ENCODE measurements around the gene IFFO2. TPM values are rescaled to one million over a fixed set of nuclear protein-coding genes. Genes with fewer than 3 reads are reported as not detected.

IFFO2 gene
- total RNA-seq, 4 donors from 2014 or later, result 5.0 to 145 (median 13.6) TPM

DNA sequence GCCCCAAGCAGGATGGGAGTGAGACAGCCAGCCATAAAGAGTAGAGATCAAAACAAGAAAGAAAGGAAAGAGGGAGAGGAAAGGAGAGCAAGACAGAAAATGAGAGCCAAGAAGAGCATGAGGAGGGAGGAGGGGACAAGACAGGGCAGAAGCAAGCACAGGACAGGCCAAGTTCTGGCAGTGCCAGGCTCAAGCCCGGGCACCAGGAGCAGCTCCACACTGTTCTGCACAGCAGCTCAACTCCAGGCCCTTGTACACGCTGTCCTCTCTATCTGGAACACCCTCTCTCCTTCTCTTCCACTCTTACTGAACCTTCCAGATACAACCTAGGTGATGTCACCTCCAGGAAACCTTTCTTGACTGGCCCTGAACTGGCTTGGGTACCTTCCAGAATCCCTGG is 11.7 kb downstream of the IFFO2 start:
- intact Hi-C loops (cut with DNase I; ENCODE audit: low total_unique reads) (no loop called here), in situ Hi-C loops (cut with MboI; ENCODE audit: low pct_ligation_motif_present in 1 of 4, low pct_unique_long_range_greater_than_20kb in 1 of 4, low sequenced_read_pairs in 3 of 4) (no loop called here)
- H3K9me3 ChIP-seq, result no peaks in the 10 kb centered on the region
- no peaks in the 10 kb centered on the region for H3K27me3 ChIP-seq
- H3K27ac ChIP-seq, result peak overlapping the region; percentile 59 to 63 (median 62)
- no peaks in the 10 kb centered on the region for H3K36me3 ChIP-seq
- WGBS, 2 donors (ENCODE audit: low coverage in 1 of 2), result 20 to 63% methylated on average over 1 to 2 of the region's 2 CpGs
- no peak overlapping the region for H3K4me3 ChIP-seq
- peak in 1 of 3 donors; percentile 29 for TF ChIP-seq POLR2AphosphoS5 (IDR thresholded peaks at IDR 0.05)
- TF ChIP-seq POLR2A (IDR thresholded peaks at IDR 0.05), result no peak
- TF ChIP-seq, protein P1, sequence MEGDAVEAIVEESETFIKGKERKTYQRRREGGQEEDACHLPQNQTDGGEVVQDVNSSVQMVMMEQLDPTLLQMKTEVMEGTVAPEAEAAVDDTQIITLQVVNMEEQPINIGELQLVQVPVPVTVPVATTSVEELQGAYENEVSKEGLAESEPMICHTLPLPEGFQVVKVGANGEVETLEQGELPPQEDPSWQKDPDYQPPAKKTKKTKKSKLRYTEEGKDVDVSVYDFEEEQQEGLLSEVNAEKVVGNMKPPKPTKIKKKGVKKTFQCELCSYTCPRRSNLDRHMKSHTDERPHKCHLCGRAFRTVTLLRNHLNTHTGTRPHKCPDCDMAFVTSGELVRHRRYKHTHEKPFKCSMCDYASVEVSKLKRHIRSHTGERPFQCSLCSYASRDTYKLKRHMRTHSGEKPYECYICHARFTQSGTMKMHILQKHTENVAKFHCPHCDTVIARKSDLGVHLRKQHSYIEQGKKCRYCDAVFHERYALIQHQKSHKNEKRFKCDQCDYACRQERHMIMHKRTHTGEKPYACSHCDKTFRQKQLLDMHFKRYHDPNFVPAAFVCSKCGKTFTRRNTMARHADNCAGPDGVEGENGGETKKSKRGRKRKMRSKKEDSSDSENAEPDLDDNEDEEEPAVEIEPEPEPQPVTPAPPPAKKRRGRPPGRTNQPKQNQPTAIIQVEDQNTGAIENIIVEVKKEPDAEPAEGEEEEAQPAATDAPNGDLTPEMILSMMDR (IDR thresholded peaks at IDR 0.05), result no peak
- no peak for TF ChIP-seq EP300 (IDR thresholded peaks at IDR 0.05; ENCODE audit: low read depth)
- no peak for DNase-seq
- peaks cover 43 to 77% (median 58%) of the 10 kb centered on the region in 4 donors for H3K4me1 ChIP-seq

DNA sequence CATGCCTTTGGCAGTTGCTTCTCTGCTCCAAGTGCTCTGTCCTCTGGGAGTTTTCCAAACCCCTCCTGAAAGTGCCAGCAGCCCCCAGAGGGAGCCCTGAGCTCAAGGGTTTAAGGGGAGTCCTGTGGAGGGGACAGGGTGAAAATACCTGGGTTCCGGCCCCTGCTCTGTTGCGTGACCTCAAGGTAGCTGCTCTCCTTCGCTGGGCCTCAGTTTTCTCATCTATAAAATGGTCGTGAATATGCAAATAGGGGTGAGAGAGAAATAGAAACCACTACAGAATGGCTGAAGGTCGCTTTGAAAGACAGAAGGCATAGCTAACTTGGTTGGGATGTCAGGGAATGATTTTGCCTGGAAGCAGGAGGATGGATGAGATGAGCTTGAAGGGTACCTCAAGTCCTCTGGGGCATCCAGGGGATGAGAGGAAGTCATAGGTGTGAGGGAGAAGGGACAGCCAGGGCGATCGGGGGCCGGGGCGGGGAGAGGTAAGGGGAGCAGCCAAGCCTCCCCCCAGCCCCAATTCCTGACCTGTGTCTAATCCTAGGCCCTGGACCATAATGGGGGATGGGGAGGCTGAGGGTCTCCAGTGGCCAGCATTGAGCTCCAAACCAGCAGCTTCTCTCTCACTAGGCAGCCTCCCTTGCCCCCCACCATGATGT is 12.4 kb downstream of the IFFO2 start:
- H3K9me3 ChIP-seq, result no peaks in the 10 kb centered on the region
- peaks cover 45 to 77% (median 59%) of the 10 kb centered on the region in 4 donors for H3K4me1 ChIP-seq
- DNase-seq, result no peak
- in situ Hi-C loops (cut with MboI; ENCODE audit: low pct_ligation_motif_present in 1 of 4, low pct_unique_long_range_greater_than_20kb in 1 of 4, low sequenced_read_pairs in 3 of 4) (no loop called here), intact Hi-C loops (cut with DNase I; ENCODE audit: low total_unique reads) (no loop called here)
- no peak overlapping the region for H3K4me3 ChIP-seq
- no peaks in the 10 kb centered on the region for H3K27me3 ChIP-seq
- peak overlapping the region; percentile 59 to 63 (median 62) for H3K27ac ChIP-seq
- WGBS, 2 donors (ENCODE audit: low coverage in 1 of 2), result 90 to 100% methylated on average over 1 to 9 of the region's 9 CpGs
- no peaks in the 10 kb centered on the region for H3K36me3 ChIP-seq
- TF ChIP-seq POLR2AphosphoS5 (IDR thresholded peaks at IDR 0.05), result no peak

DNA sequence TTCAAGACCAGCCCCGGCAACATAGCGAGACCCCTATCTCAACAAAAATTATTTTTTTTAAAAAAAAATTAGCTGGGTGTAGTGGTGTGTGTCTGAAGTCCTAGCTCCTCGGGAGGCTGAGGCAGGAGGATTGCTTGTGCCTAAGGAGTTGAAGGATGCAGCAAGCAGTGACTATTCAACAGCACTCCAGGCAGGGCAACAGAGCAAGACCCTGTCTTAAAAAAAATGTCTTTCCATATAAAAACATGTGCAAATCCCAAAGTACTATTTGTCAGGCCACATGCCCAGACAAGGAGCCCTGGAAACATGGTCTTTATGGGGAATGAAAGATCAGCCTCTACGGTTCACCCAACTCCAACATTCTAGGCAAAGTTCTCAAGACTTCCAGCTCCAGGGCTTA is 13.3 kb downstream of the IFFO2 start:
- TF ChIP-seq, protein P1 (IDR thresholded peaks at IDR 0.05), result no peak
- TF ChIP-seq POLR2AphosphoS5 (IDR thresholded peaks at IDR 0.05) (no peak), POLR2A (IDR thresholded peaks at IDR 0.05) (no peak), EP300 (IDR thresholded peaks at IDR 0.05; ENCODE audit: low read depth) (no peak)
- no peak overlapping the region for H3K27ac ChIP-seq
- no peaks in the 10 kb centered on the region for H3K36me3 ChIP-seq
- H3K9me3 ChIP-seq, result no peaks in the 10 kb centered on the region
- peaks cover 38 to 77% (median 59%) of the 10 kb centered on the region in 4 donors for H3K4me1 ChIP-seq
- 98% methylated on average over 4 of the region's 4 CpGs; no CpG with 5 or more reads in 1 of the 2 donors for WGBS, 2 donors (ENCODE audit: low coverage in 1 of 2)
- no peak overlapping the region for H3K4me3 ChIP-seq
- DNase-seq, result no peak
- H3K27me3 ChIP-seq, result no peaks in the 10 kb centered on the region
- in situ Hi-C loops (cut with MboI; ENCODE audit: low pct_ligation_motif_present in 1 of 4, low pct_unique_long_range_greater_than_20kb in 1 of 4, low sequenced_read_pairs in 3 of 4), result no loop called here
- intact Hi-C loops (cut with DNase I; ENCODE audit: low total_unique reads), result no loop called here

DNA sequence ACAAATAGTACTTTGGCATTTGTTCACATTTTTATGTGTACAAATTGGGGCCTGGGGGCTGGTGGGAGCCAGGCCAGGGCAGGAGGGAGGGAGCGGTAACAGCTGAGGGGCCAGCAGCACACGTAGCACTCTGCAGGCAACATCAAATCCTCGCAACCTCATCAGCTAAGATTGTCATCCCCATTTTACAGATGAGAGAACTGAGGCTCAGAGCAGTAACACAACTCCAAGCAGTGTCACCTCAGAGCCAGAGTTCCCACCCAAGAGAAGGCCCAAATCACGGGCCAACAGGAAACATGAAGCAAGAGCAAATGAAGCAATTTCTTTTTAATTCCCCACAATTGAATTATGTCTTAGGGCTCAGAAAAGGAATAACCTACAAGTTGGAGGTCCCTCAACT is 14.1 kb downstream of the IFFO2 start:
- no peak for DNase-seq
- in situ Hi-C loops (cut with MboI; ENCODE audit: low pct_ligation_motif_present in 1 of 4, low pct_unique_long_range_greater_than_20kb in 1 of 4, low sequenced_read_pairs in 3 of 4) (no loop called here), intact Hi-C loops (cut with DNase I; ENCODE audit: low total_unique reads) (no loop called here)
- Histone ChIP-seq H3K9me3 (no peaks in the 10 kb centered on the region), H3K27me3 (no peaks in the 10 kb centered on the region), H3K4me1 (peaks cover 34 to 69% (median 54%) of the 10 kb centered on the region in 4 donors), H3K27ac (peak overlapping the region in 2 of 4 donors; percentile 3 to 17), H3K36me3 (no peaks in the 10 kb centered on the region), H3K4me3 (no peak overlapping the region)
- TF ChIP-seq, protein P1 (IDR thresholded peaks at IDR 0.05), result no peak
- TF ChIP-seq POLR2A (IDR thresholded peaks at IDR 0.05) (no peak), EP300 (IDR thresholded peaks at IDR 0.05; ENCODE audit: low read depth) (no peak), POLR2AphosphoS5 (IDR thresholded peaks at IDR 0.05) (no peak)
- WGBS, 2 donors (ENCODE audit: low coverage in 1 of 2), result 83 to 92% methylated on average over 1 to 4 of the region's 4 CpGs

Measured in transverse colon (tissue), 4 donors.